ENCODE measurements around the gene HPSE. TPM values are rescaled to one million over a fixed set of nuclear protein-coding genes. Genes with fewer than 3 reads are reported as not detected.

HPSE gene
- total RNA-seq, 1 donor from 2014 or later: 1.8 TPM

- no peaks in the 10 kb centered on the region for H3K4me1 Mint-ChIP-seq (ENCODE audit: low read depth, unreplicated experiment)
- DNase-seq: no peak
- no peaks in the 10 kb centered on the region for H3K9me3 Mint-ChIP-seq (ENCODE audit: unreplicated experiment)
- no peak overlapping the region for H3K4me3 Mint-ChIP-seq (ENCODE audit: unreplicated experiment)
- TF ChIP-seq, protein P1, sequence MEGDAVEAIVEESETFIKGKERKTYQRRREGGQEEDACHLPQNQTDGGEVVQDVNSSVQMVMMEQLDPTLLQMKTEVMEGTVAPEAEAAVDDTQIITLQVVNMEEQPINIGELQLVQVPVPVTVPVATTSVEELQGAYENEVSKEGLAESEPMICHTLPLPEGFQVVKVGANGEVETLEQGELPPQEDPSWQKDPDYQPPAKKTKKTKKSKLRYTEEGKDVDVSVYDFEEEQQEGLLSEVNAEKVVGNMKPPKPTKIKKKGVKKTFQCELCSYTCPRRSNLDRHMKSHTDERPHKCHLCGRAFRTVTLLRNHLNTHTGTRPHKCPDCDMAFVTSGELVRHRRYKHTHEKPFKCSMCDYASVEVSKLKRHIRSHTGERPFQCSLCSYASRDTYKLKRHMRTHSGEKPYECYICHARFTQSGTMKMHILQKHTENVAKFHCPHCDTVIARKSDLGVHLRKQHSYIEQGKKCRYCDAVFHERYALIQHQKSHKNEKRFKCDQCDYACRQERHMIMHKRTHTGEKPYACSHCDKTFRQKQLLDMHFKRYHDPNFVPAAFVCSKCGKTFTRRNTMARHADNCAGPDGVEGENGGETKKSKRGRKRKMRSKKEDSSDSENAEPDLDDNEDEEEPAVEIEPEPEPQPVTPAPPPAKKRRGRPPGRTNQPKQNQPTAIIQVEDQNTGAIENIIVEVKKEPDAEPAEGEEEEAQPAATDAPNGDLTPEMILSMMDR (IDR thresholded peaks at IDR 0.05; ENCODE audit: partially characterized antibody, unreplicated experiment): no peak
- no peaks in the 10 kb centered on the region for H3K27me3 Mint-ChIP-seq (ENCODE audit: unreplicated experiment)
- no peak overlapping the region for H3K27ac Mint-ChIP-seq (ENCODE audit: unreplicated experiment)
- no peaks in the 10 kb centered on the region for H3K36me3 Mint-ChIP-seq (ENCODE audit: unreplicated experiment)
Observed at GRCh38 chr4:83316459-83317165, 18.0 kb downstream of the HPSE start.

- no peak overlapping the region for H3K4me3 Mint-ChIP-seq (ENCODE audit: unreplicated experiment)
- TF ChIP-seq, protein P1 (IDR thresholded peaks at IDR 0.05; ENCODE audit: partially characterized antibody, unreplicated experiment): no peak
- H3K27ac Mint-ChIP-seq (ENCODE audit: unreplicated experiment): no peak overlapping the region
- H3K27me3 Mint-ChIP-seq (ENCODE audit: unreplicated experiment): no peaks in the 10 kb centered on the region
- no peaks in the 10 kb centered on the region for H3K4me1 Mint-ChIP-seq (ENCODE audit: low read depth, unreplicated experiment)
- no peaks in the 10 kb centered on the region for H3K9me3 Mint-ChIP-seq (ENCODE audit: unreplicated experiment)
- no peak for DNase-seq
- H3K36me3 Mint-ChIP-seq (ENCODE audit: unreplicated experiment): no peaks in the 10 kb centered on the region
Observed at GRCh38 chr4:83315341-83315870, 19.2 kb downstream of the HPSE start.

GRCh38 chr4:83308672-83309071, 26.0 kb downstream of the HPSE start:
- Mint-ChIP-seq H3K36me3 (ENCODE audit: unreplicated experiment) (no peaks in the 10 kb centered on the region), H3K27ac (ENCODE audit: unreplicated experiment) (no peak overlapping the region), H3K27me3 (ENCODE audit: unreplicated experiment) (no peaks in the 10 kb centered on the region), H3K9me3 (ENCODE audit: unreplicated experiment) (no peaks in the 10 kb centered on the region), H3K4me1 (ENCODE audit: low read depth, unreplicated experiment) (no peaks in the 10 kb centered on the region), H3K4me3 (ENCODE audit: unreplicated experiment) (no peak overlapping the region)
- no peak for DNase-seq
- TF ChIP-seq, protein P1 (IDR thresholded peaks at IDR 0.05; ENCODE audit: partially characterized antibody, unreplicated experiment): no peak

DNA sequence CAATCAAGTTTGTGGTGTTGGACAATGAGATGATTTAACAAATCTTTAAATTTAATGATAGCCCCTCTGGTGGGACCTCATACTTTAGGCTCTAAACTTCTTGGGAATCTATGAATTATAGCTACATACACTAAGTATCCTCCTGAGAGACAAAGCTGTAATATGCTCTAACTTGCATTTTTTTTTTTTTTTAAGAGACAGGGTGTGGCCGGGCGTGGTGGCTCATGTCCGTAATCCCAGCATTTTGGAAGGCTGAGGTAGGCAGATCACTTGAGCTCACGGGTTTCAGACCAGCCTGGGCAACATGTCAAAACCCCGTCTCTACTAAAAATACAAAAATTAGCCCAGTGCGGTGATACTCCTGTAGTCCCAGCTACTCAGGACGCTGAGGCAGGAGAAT, 26.7 kb downstream of the HPSE start:
- Mint-ChIP-seq H3K4me3 (ENCODE audit: unreplicated experiment) (no peak overlapping the region), H3K9me3 (ENCODE audit: unreplicated experiment) (no peaks in the 10 kb centered on the region), H3K4me1 (ENCODE audit: low read depth, unreplicated experiment) (no peaks in the 10 kb centered on the region), H3K27me3 (ENCODE audit: unreplicated experiment) (no peaks in the 10 kb centered on the region), H3K36me3 (ENCODE audit: unreplicated experiment) (no peaks in the 10 kb centered on the region), H3K27ac (ENCODE audit: unreplicated experiment) (no peak overlapping the region)
- TF ChIP-seq, protein P1 (IDR thresholded peaks at IDR 0.05; ENCODE audit: partially characterized antibody, unreplicated experiment): no peak
- no peak for DNase-seq

DNA sequence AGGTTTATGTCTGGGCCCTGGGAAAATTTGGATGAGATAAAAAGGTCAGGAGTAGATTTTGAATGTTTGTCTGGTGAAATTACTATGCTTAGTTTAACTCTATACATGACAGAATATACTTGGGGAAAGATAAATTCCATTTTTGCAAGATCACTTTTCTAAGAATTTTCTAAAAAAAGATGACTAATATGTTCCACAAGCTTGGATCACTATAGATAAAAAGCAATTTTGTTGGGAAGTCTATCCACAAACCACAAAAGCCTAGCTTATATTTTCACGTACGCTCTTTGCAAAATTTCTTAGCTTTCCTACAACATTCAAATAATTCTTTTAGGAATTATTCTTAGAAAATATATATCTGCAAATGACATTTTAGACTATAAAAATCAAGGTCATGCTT, 29.5 kb downstream of the HPSE start:
- Mint-ChIP-seq H3K9me3 (ENCODE audit: unreplicated experiment) (no peaks in the 10 kb centered on the region), H3K4me1 (ENCODE audit: low read depth, unreplicated experiment) (no peaks in the 10 kb centered on the region), H3K27ac (ENCODE audit: unreplicated experiment) (no peak overlapping the region), H3K27me3 (ENCODE audit: unreplicated experiment) (no peaks in the 10 kb centered on the region), H3K4me3 (ENCODE audit: unreplicated experiment) (no peak overlapping the region), H3K36me3 (ENCODE audit: unreplicated experiment) (no peaks in the 10 kb centered on the region)
- TF ChIP-seq, protein P1 (IDR thresholded peaks at IDR 0.05; ENCODE audit: partially characterized antibody, unreplicated experiment): no peak
- no peak for DNase-seq
